ENCODE measurements around the gene AK5. TPM values are rescaled to one million over a fixed set of nuclear protein-coding genes. Genes with fewer than 3 reads are reported as not detected.

AK5 gene
- total and polyA plus RNA-seq, 2 of the 4 experiments (the other 2 are of a cell fraction), result 22.5 to 25.8 TPM

DNA sequence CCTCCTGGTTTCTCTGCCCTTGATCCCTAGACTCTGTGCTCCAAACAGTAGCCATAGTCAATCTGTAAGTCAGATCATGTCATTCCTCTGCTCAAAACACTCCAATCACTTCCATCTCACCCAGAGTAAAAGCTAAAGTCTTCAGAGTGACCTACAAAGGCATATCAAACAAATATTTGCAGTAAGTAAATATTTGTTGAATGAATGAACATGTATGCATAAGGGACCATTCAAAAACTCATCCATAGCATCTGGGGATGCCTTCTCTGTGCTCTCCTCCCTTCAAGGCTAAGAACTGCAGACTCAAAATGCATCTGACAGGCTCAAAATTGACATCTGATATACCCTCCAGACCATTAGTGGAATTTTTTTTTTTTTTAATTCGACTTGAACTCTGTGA lies 18.1 kb upstream of the AK5 start:
- Histone ChIP-seq H2AK9ac (replicated peaks; ENCODE audit: low read depth, low read length, poor library complexity) (no peak overlapping the region), H2BK15ac (ENCODE audit: low read depth, low read length) (no peak overlapping the region), H3K23ac (ENCODE audit: low read depth, low read length) (no peak overlapping the region), H3K4me1 (ENCODE audit: control insufficient read depth, insufficient read depth, low read length) (no peaks in the 10 kb centered on the region), H3K4me3 (ENCODE audit: insufficient read depth, low read depth, low read length) (no peak overlapping the region), H4K8ac (ENCODE audit: low read depth in 2 of 2, low read length in 2 of 2) (no peak overlapping the region), H2BK120ac (ENCODE audit: low read depth, low read length) (no peak overlapping the region), H3K9me1 (ENCODE audit: insufficient read depth, low read length) (no peaks in the 10 kb centered on the region), H3K9ac (ENCODE audit: low read depth, low read length) (no peak overlapping the region), H4K91ac (ENCODE audit: insufficient read depth, low read depth, low read length) (no peak overlapping the region), H2AK5ac (ENCODE audit: low read depth, low read length) (no peak overlapping the region), H3K18ac (ENCODE audit: low read depth, low read length) (no peak overlapping the region), H3K27ac (ENCODE audit: insufficient read depth, low read length) (no peak overlapping the region), H2BK5ac (ENCODE audit: low read depth, low read length, poor library complexity, severe bottlenecking) (no peak overlapping the region), H3K27me3 (ENCODE audit: control insufficient read depth, insufficient read depth, low read length) (no peaks in the 10 kb centered on the region), H2AFZ (replicated peaks; ENCODE audit: low read length, poor library complexity) (no peak overlapping the region), H3K79me1 (ENCODE audit: low read depth in 1 of 2, low read length in 2 of 2) (no peaks in the 10 kb centered on the region), H3K14ac (replicated peaks; ENCODE audit: low read depth, low read length) (no peak overlapping the region), H2BK20ac (ENCODE audit: low read depth, low read length) (no peak overlapping the region), H3K4ac (ENCODE audit: low read depth, low read length) (no peak overlapping the region), H3K9me3 (ENCODE audit: control insufficient read depth, insufficient read depth, low read length) (no peaks in the 10 kb centered on the region), H3K36me3 (ENCODE audit: control insufficient read depth, insufficient read depth, low read length) (no peaks in the 10 kb centered on the region), H3K56ac (ENCODE audit: extremely low read depth, insufficient read depth, low read length) (no peak overlapping the region), H3K4me2 (ENCODE audit: low read depth, low read length) (no peak overlapping the region), H4K5ac (ENCODE audit: low read depth, low read length) (no peak overlapping the region), H4K20me1 (ENCODE audit: insufficient read depth, low read length) (no peaks in the 10 kb centered on the region)
- DNase-seq (no peak), ATAC-seq (ENCODE audit: low read depth) (no peak)
- CTCF ChIA-PET, result no interaction called here
- no TSS peak for BruUV-seq (replicated peaks)
- in situ Hi-C loops (cut with MboI; ENCODE audit: low sequenced_read_pairs), result no loop called here
- WGBS, 2 experiments (ENCODE audit: extremely low coverage in 2 of 2, insufficient read length in 1 of 2), result no CpG with 5 or more reads among the region's 1 CpG
- dilution Hi-C loops (cut with HindIII; ENCODE audit: low sequenced_read_pairs, unreplicated experiment), result no loop called here
- TF ChIP-seq FOS (IDR thresholded peaks at IDR 0.05; ENCODE audit: low read depth, low read length) (no peak), RAD21 (IDR thresholded peaks at IDR 0.05; ENCODE audit: low read length) (no peak)
- intact Hi-C loops (cut with micrococcal nuclease), result no loop called here
- POLR2A ChIA-PET (ENCODE audit: unreplicated experiment), result no interaction called here
